ENCODE data around the gene PRR13. TPM values are rescaled to one million over a fixed set of nuclear protein-coding genes. Genes with fewer than 3 reads are reported as not detected.
"Not testable (repeated sequence)": the region's sequence is repeated elsewhere in the genome, so short reads cannot be mapped to it uniquely, and the experiment has no call there.

Gene PRR13
- total RNA-seq, 1 experiment from 2014 or later: 216 TPM

- peak overlapping the region; percentile 84 for H3K4me2 ChIP-seq (ENCODE audit: low read length)
- intact Hi-C loops (cut with micrococcal nuclease): loop anchor here (2.0 kb wide), 2 partner anchors 39 to 89 kb away; partner anchors contain the start of gene SP1
- ATAC-seq: no peak
These were observed 21.8 kb upstream of the PRR13 start for GRCh38 chr12:53419756-53420155.

GRCh38 chr12:53422247-53422646, 19.3 kb upstream of the PRR13 start:
- BruUV-seq (replicated peaks); H3K9me3 ChIP-seq (ENCODE audit: control insufficient read depth in 1 of 2, insufficient read depth in 1 of 2, low read depth in 1 of 2, low read length in 2 of 2); ATAC-seq; H3K9ac ChIP-seq (ENCODE audit: low read length); H2AFZ ChIP-seq (ENCODE audit: low read depth, low read length, poor library complexity, severe bottlenecking); H3K27me3 ChIP-seq (ENCODE audit: insufficient read depth, low read length); intact Hi-C loops (cut with micrococcal nuclease); H3K27ac ChIP-seq (ENCODE audit: low read depth, low read length); DNase-seq (ENCODE audit: low read depth, low spot score); H3K36me3 ChIP-seq (ENCODE audit: control insufficient read depth in 1 of 2, insufficient read depth in 2 of 2, low read length in 2 of 2); H3K79me2 ChIP-seq (ENCODE audit: insufficient read depth, low read length); H3K4me3 ChIP-seq (replicated peaks in 1 of 2; ENCODE audit: low read depth in 1 of 2, low read length in 2 of 2); H3K9me2 ChIP-seq (ENCODE audit: insufficient read depth); H3K4me2 ChIP-seq (ENCODE audit: low read length); H4K20me1 ChIP-seq (ENCODE audit: insufficient read depth): not testable (repeated sequence)
- ChIA-PET CTCF (interaction anchor here (0.7 to 4.2 kb wide), 5 partner anchors 11 to 99 kb away, joined by 3 to 81 read pairs (median 11); no protein-coding TSS in a partner anchor), POLR2A (interaction anchor here (3.0 kb wide), 1 partner anchor 19 kb away, joined by 12 read pairs; the partner anchor contains the start of gene PRR13), RAD21 (ENCODE audit: low non-redundant PET in 1 of 2, low total read pairs in 2 of 2, uncharacterized antibody in 2 of 2, unreplicated experiment in 2 of 2) (interaction anchor here in 1 of 2 experiments (1.2 to 2.4 kb wide), 2 partner anchors 69 to 101 kb away, joined by 7 to 25 read pairs; partner anchors contain the start of gene AAAS)
- peaks cover 6 to 26% of the 10 kb centered on the region in 2 experiments for H3K4me1 ChIP-seq (ENCODE audit: control insufficient read depth in 1 of 2, insufficient read depth in 2 of 2, low read length in 2 of 2)

More at GRCh38 chr12:53419756-53420155, 21.8 kb upstream of the PRR13 start:
- Histone ChIP-seq H3K36me3 (ENCODE audit: control insufficient read depth in 1 of 2, insufficient read depth in 2 of 2, low read length in 2 of 2) (no peaks in the 10 kb centered on the region), H3K79me2 (ENCODE audit: insufficient read depth, low read length) (no peaks in the 10 kb centered on the region), H4K20me1 (ENCODE audit: insufficient read depth) (no peaks in the 10 kb centered on the region), H3K4me1 (ENCODE audit: control insufficient read depth in 1 of 2, insufficient read depth in 2 of 2, low read length in 2 of 2) (peaks cover 16 to 26% of the 10 kb centered on the region in 2 experiments), H3K4me3 (replicated peaks in 1 of 2; ENCODE audit: low read depth in 1 of 2, low read length in 2 of 2) (no peak overlapping the region; a peak in 1 of 4 replicates), H3K9me2 (ENCODE audit: insufficient read depth) (no peaks in the 10 kb centered on the region), H3K9ac (ENCODE audit: low read length) (no peak overlapping the region; the same call in 1 of the 2 replicates), H3K27ac (ENCODE audit: low read depth, low read length) (peak overlapping the region; percentile 95; the same call in 1 of the 2 replicates), H3K27me3 (ENCODE audit: insufficient read depth, low read length) (no peaks in the 10 kb centered on the region), H2AFZ (ENCODE audit: low read depth, low read length, poor library complexity, severe bottlenecking) (no peak overlapping the region), H3K9me3 (ENCODE audit: control insufficient read depth in 1 of 2, insufficient read depth in 1 of 2, low read depth in 1 of 2, low read length in 2 of 2) (no peaks in the 10 kb centered on the region)
- DNase-seq (ENCODE audit: low read depth, low spot score): no peak
- ChIA-PET POLR2A (interaction anchor here (0.6 to 3.0 kb wide), 5 partner anchors 21 to 82 kb away, joined by 3 to 20 read pairs (median 5); partner anchors contain the start of genes PRR13, SP1 and TARBP2), CTCF (interaction anchor here (0.9 to 4.2 kb wide), 5 partner anchors 13 to 98 kb away, joined by 3 to 81 read pairs (median 23); partner anchors contain the start of gene AAAS), RAD21 (ENCODE audit: low non-redundant PET in 1 of 2, low total read pairs in 2 of 2, uncharacterized antibody in 2 of 2, unreplicated experiment in 2 of 2) (no interaction called here)
- BruUV-seq (replicated peaks): no TSS peak
- TF ChIP-seq POLR2A (IDR thresholded peaks at IDR 0.05; ENCODE audit: borderline replicate concordance, extremely low read depth, insufficient read depth, insufficient read length) (no peak), EZH2phosphoT487 (IDR thresholded peaks at IDR 0.05; ENCODE audit: borderline replicate concordance) (no peak), FOSL1 (IDR thresholded peaks at IDR 0.05; ENCODE audit: low read depth) (no peak), EZH2 (IDR thresholded peaks at IDR 0.05) (no peak)

Data from HCT116 (cell line).